NT2/D1 (cell line): ENCODE results near the gene PRR36.

ENCODE experiments used
- SUZ12 ChIP-seq: IDR thresholded peaks from 2 replicates; pipeline ENCODE4 v1.6.1; 2011; ENCODE audit not compliant: insufficient read length, insufficient read depth; ENCODE audit errors: extremely low read depth
- YY1 ChIP-seq: IDR thresholded peaks from 2 replicates; pipeline ENCODE4 v1.6.1; 2011; ENCODE audit not compliant: insufficient read length, insufficient read depth

DNA sequence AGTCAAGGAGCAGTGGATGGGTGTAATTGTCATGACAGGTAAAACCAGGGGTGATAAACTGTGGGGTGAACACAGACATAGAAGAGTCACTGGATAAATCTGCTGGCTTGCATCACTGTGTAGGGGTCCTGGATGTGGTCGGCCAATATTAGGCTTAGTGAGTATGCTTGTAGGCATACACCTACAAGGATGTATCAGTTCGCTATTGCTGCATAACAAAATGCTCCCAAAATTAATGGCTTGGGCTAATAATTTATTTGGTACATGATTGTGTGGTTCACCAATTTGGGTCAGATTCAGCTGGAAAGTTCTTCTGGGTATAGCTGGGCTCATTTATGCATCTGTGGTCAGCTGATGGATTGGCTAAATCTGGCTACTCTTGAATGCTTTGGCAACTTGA is 55.4 kb downstream of the PRR36 start:
- TF ChIP-seq SUZ12: no peak
- no peak for TF ChIP-seq YY1
